ENCODE data around the gene HK1. TPM values are rescaled to one million over a fixed set of nuclear protein-coding genes. Genes with fewer than 3 reads are reported as not detected.
"Not testable (repeated sequence)": the region's sequence is repeated elsewhere in the genome, so short reads cannot be mapped to it uniquely, and the experiment has no call there.

Gene HK1
- polyA plus RNA-seq, 3 donors from 2014 or later, result 48.8 to 96.3 (median 72.2) TPM

DNA sequence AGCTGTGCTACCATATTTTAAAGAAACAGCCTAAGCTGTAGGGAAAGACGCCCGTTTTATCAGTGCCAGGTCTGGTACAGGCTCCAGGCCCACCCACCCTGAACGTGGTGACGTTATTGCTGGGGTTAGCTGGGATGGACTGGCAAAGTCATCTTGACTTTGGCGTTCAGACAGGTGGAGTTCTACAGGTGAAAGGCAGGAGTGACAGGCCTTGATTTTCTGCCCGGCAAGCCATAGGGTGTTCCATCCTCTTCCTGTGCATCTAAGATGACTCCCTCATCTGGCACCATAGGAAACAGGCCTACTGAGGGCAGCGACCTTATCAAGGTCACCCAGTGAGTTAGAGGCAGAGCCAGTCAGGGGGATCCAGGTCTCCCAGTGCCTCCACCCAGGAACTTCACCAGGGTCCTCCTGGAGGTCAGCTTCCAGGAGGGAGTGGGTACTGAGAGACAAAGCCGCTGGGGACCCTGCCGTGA, 41.6 kb downstream of the HK1 start:
- no peaks in the 10 kb centered on the region for H3K36me3 Mint-ChIP-seq
- DNase-seq, result no peak
- peak overlapping the region; percentile 78 to 92 (median 90) for H3K27ac Mint-ChIP-seq
- H3K27me3 Mint-ChIP-seq (ENCODE audit: low read depth in 3 of 3), result peaks cover 4 to 8% (median 6%) of the 10 kb centered on the region in 3 donors
- peak overlapping the region; percentile 91 to 95 (median 94) for H3K4me3 Mint-ChIP-seq
- H3K9me3 Mint-ChIP-seq, result no peaks in the 10 kb centered on the region
- H3K4me1 Mint-ChIP-seq, result peaks cover 44 to 54% of the 10 kb centered on the region in 2 donors

DNA sequence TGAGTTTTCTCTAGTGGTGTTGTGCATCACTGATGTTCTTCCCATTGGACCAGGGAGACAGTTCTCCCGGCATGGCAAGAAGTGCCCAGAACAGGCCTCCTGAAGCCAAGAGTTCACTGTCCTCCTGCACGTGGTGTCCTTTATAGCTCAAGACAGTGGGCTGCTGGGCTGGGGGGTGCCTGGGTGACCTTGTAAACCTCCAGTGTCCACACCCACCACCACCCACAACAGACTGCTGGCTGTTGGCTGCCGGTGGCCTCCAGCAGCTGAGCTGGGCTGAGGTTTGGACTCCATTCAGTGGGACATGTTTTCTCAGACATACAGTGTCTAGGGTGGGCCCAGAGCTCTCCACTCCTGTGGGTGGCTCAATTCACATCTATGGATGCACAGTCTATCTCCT, 42.2 kb downstream of the HK1 start:
- no peak for DNase-seq
- Mint-ChIP-seq H3K9me3 (peaks cover 0 to 1% (median 0%) of the 10 kb centered on the region in 6 donors), H3K4me1 (peaks cover 44 to 55% of the 10 kb centered on the region in 2 donors), H3K4me3 (peak overlapping the region; percentile 91 to 95 (median 94)), H3K27me3 (ENCODE audit: low read depth in 3 of 3) (peaks cover 4 to 8% (median 6%) of the 10 kb centered on the region in 3 donors), H3K36me3 (no peaks in the 10 kb centered on the region), H3K27ac (peak overlapping the region in 5 of 6 donors; percentile 42 to 88 (median 64))

DNA sequence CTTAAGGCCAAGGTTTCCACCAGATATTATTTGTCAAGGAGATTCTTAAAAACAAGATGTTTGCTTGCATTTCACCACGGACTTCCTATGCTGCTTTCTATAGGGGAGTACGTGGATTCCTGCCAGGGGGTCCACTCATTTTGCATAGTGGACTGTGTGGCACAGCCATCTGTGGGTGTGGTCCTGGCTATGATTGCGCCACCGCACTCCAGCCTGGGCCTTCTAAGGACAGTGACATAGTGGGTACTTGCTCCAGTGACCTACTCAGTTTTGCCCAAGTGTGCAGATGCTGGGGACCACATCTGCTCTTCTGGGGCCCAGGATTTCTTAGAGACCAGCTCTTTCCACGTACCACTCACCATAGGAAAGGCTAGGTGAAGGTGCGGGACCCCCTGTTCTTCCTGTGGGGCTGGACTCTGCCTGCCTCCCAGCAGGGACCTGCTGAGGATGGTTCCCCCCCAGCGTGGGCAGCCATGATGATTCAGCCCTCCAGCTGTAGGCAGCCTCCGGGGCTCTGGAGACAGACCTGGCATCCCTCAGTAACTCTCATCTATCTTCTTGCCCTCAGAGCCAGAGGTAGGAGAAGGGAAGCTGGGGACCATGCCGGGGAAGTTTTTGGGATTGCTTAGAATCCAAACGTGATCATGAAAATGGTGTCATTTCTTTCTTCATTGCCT, 42.9 kb downstream of the HK1 start:
- Mint-ChIP-seq H3K4me1 (peaks cover 46 to 58% of the 10 kb centered on the region in 2 donors), H3K4me3 (peak overlapping the region in 4 of 5 donors; percentile 94 to 95 (median 94)), H3K36me3 (no peaks in the 10 kb centered on the region), H3K27me3 (ENCODE audit: low read depth in 3 of 3) (peaks cover 4 to 8% (median 6%) of the 10 kb centered on the region in 3 donors), H3K9me3 (peaks cover 0 to 1% (median 0%) of the 10 kb centered on the region in 6 donors), H3K27ac (peak overlapping the region in 4 of 6 donors; percentile 42 to 88 (median 72))
- DNase-seq, result no peak

DNA sequence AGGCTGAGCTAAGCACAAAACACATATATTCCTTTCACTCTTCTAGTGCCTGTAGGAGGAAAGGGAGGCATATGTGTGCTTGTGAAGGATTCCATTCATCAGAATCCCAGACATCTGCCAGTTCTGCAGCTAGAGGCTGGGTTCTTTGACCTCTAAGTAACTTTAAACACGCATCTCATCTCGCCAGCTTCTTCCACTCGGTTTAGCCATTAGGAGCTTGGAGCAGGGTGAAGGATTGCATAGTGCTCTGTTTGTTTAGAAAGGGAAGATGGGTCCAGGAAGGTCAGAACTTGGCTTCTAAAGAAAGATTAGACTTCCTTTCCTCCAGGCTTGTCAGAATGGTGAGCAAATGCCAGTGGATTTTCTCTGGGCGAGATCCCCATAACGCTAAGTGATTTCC, 43.6 kb downstream of the HK1 start:
- DNase-seq, result no peak
- Mint-ChIP-seq H3K4me3 (peak overlapping the region in 2 of 5 donors; percentile 8 to 25), H3K9me3 (peaks cover 0 to 1% (median 0%) of the 10 kb centered on the region in 6 donors), H3K4me1 (peaks cover 44 to 64% of the 10 kb centered on the region in 2 donors), H3K27me3 (ENCODE audit: low read depth in 3 of 3) (peaks cover 4 to 8% (median 6%) of the 10 kb centered on the region in 3 donors), H3K36me3 (no peaks in the 10 kb centered on the region), H3K27ac (peak overlapping the region in 2 of 6 donors; percentile 24 to 35)

DNA sequence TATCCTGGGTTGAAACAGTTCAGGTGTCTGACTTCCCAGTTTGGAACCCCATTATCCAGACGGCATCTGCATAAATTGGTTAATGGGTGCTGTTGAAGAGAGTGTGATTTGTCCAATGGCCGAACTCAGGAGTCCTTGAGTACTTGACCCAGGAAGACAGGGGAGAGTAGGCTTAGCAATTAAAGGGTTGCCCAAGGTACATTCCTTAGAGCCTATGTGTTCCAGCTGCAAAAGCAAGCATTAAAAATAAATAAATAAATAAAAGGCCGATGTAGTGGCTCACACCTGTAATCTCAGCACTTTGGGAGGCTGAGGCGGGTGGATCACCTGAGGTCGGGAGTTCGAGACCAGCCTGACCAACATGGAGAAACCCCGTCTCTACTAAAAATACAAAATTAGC, 44.0 kb downstream of the HK1 start:
- H3K4me1 Mint-ChIP-seq, result peaks cover 46 to 65% of the 10 kb centered on the region in 2 donors
- not testable (repeated sequence) for H3K27me3 Mint-ChIP-seq (ENCODE audit: low read depth in 3 of 3); DNase-seq; H3K27ac Mint-ChIP-seq; H3K9me3 Mint-ChIP-seq; H3K36me3 Mint-ChIP-seq; H3K4me3 Mint-ChIP-seq

DNA sequence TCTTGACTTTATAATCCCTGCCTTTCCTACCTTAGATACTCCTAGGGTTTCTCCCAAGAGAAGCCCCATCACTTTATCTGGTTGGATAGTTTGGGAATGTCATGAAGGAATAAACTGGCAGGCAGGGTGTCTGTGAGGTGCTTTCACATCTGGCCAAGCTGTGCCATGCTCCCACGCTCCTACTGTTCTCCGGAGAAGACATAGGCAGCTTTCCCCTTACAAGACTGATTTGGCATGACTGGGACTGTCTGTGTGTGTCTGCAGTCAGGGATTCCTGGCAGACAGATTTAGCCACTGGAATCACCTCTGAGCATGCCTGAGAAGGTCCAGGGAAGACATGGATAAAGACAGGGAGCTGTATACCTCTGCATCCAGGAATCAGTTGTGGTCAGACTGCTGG, 45.3 kb downstream of the HK1 start:
- H3K36me3 Mint-ChIP-seq, result no peaks in the 10 kb centered on the region
- peaks cover 52 to 72% of the 10 kb centered on the region in 2 donors for H3K4me1 Mint-ChIP-seq
- no peak overlapping the region for H3K4me3 Mint-ChIP-seq
- DNase-seq, result no peak
- H3K9me3 Mint-ChIP-seq, result peaks cover 0 to 1% (median 0%) of the 10 kb centered on the region in 6 donors
- H3K27ac Mint-ChIP-seq, result peak overlapping the region in 1 of 6 donors; percentile 23
- H3K27me3 Mint-ChIP-seq (ENCODE audit: low read depth in 3 of 3), result peaks cover 4 to 8% (median 4%) of the 10 kb centered on the region in 3 donors

DNA sequence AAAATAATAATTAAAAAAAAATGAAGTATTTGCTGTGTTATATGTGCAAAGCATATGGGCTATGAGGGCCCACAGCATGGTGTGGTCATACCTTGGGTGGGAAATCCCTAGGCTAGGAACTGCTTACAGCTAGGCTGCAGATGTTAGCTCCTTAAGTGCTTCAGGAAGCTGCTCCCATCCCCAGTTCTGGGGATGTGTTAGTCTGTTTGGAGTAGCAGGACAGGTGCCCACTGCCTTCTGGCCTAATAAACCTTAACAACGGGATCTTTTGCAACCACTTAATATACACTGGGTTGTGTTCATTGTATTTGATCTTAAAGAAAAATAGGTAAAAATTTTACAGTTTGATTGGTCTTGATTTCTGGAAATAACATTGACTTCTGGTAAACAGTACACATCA, 46.3 kb downstream of the HK1 start:
- no peak overlapping the region for H3K4me3 Mint-ChIP-seq
- H3K27ac Mint-ChIP-seq, result peak overlapping the region in 2 of 6 donors; percentile 19 to 28

DNA sequence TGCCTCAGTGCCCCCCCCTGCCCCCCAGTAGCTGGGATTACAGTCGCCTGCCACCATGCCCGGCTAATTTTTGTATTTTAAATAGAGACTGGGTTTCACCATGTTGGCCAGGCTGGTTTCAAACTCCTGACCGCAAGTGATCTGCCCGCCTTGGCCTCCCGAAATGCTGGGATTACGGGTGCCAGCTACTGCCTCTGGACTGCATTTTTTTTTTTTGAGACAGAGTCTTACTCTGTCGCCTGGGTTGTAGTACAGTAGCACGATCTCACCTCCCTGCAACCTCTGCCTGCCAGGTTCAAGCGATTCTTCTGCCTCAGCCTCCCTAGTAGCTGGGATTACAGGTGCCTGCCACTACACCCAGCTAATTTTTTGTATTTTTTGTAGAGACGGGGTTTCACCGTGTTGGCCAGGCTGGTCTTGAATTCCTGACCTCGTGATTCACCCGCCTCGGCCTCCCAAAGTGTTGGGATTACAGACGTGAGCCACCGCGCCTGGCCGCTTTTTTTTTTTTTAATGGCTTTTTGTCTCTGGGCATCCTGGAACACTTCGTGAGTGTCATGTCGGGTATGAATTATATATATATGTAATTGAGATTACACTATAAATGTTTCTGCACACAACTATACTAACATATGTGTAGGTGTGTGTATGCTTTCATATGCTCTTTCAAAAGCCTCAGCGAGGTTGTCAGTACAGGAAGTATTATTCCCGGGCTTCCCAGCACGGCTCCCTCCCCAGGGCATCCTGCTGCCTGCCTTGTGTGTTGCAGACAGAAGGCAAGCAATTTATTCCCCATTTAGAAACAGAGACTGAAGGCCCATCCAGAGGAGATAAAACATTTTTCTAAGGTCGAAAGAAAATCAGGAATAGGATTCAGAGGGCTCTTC, 47.6 kb downstream of the HK1 start:
- peaks cover 45 to 67% of the 10 kb centered on the region in 2 donors for H3K4me1 Mint-ChIP-seq
- DNase-seq; H3K9me3 Mint-ChIP-seq; H3K27me3 Mint-ChIP-seq (ENCODE audit: low read depth in 3 of 3); H3K36me3 Mint-ChIP-seq; H3K4me3 Mint-ChIP-seq: not testable (repeated sequence)
- peak overlapping the region in 1 of 6 donors; percentile 30 for H3K27ac Mint-ChIP-seq

More for the DNA sequence above, 46.3 kb downstream of the HK1 start:
- DNase-seq, result no peak
- H3K36me3 Mint-ChIP-seq, result no peaks in the 10 kb centered on the region
- H3K27me3 Mint-ChIP-seq (ENCODE audit: low read depth in 3 of 3), result peaks cover 0 to 2% (median 0%) of the 10 kb centered on the region in 3 donors
- peaks cover 53 to 73% of the 10 kb centered on the region in 2 donors for H3K4me1 Mint-ChIP-seq
- H3K9me3 Mint-ChIP-seq, result peaks cover 0 to 1% (median 0%) of the 10 kb centered on the region in 6 donors

DNA sequence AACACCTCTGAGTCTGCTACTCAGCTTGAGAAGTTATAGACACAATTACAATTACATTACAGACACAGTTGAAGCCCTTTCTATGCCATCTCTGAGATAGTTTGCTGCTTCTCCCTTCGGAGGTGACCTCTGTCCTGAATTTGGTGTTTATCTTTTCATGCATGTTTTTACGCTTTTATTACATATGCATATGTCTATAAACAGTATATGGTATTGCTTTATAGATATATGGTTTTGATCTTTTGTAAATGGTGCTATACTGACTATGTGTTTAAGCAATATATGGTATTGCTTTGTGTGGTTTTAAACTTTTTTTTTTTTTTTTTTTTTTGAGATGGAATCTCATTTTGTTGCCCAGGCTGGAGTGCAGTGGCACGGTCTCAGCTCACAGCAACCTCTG, 48.4 kb downstream of the HK1 start:
- H3K36me3 Mint-ChIP-seq, result peaks cover 0 to 3% (median 0%) of the 10 kb centered on the region in 3 donors
- H3K4me3 Mint-ChIP-seq, result no peak overlapping the region
- no peaks in the 10 kb centered on the region for H3K27me3 Mint-ChIP-seq (ENCODE audit: low read depth in 3 of 3)
- no peak overlapping the region for H3K27ac Mint-ChIP-seq
- peaks cover 39 to 60% of the 10 kb centered on the region in 2 donors for H3K4me1 Mint-ChIP-seq
- peaks cover 0 to 1% (median 0%) of the 10 kb centered on the region in 6 donors for H3K9me3 Mint-ChIP-seq
- no peak for DNase-seq

DNA sequence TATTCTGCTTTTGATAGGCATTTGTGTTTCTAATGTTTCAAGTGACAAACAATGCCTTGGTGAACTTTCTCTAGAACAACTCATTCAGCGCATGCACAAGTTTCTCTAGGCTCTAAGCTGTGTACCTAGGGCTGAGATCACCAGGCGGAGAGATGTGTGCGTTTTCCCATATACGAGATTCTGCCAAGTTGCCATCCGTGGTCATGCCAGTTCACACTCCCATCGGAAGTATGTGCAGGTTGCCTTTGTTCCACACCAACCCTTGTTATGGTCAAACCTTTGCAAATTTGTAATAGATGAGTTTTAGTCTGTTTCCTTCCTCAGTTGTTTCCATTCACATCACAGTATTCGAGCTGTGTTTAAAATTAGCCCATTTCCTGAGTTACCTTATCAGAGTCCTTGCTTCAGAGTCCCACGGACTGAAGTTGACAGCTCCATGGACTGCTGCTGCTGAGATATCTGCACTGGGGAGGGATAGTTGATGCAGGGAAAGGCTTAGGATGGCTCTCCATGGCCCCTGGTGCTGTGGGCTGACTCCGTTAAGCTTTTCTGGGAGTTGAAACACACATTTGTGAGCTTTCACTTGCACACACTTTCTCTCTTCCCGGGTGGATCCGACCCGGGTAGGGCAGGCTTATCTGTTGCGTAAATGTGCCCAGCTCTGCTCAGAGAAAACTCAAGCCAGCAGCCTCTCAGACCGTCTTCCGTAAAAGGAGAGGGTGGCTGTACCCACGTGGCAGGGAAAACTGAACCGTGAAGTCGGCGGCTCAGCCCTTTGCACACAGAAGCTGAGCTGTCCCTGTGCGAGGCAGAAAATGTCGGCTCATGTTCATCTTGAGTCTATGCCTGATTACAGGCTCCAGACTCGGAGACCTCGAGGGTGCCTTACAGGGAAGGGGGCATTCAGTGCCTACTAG, 49.4 kb downstream of the HK1 start:
- DNase-seq, result peak in 2 of 3 donors; percentile 14 to 15
- Mint-ChIP-seq H3K27me3 (ENCODE audit: low read depth in 3 of 3) (no peaks in the 10 kb centered on the region), H3K4me3 (peak overlapping the region; percentile 53 to 72 (median 69)), H3K27ac (peak overlapping the region; percentile 63 to 84 (median 75)), H3K4me1 (peaks cover 36 to 55% of the 10 kb centered on the region in 2 donors), H3K36me3 (peaks cover 0 to 3% (median 0%) of the 10 kb centered on the region in 3 donors), H3K9me3 (peaks cover 0 to 1% (median 0%) of the 10 kb centered on the region in 6 donors)

DNA sequence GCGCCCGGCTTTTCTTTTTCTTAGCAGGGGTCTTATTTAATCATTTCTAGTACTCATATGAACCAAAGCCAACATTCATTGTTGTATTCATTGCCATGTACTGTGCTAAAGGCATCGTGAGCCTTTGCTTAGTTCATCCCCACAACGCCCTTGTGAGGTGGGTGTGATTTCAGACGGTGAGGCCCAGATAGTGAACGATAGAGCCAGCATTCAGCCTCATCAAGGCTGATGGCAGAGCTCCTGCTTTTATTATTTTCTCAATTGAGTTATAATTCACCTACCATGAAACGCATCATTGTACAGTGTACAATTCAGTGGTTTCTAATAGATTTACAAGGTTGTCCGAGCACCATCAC, 50.1 kb downstream of the HK1 start:
- H3K4me1 Mint-ChIP-seq, result peaks cover 40 to 54% of the 10 kb centered on the region in 2 donors
- peak overlapping the region; percentile 63 to 84 (median 74) for H3K27ac Mint-ChIP-seq
- peaks cover 0 to 3% (median 0%) of the 10 kb centered on the region in 3 donors for H3K36me3 Mint-ChIP-seq
- DNase-seq, result no peak
- H3K9me3 Mint-ChIP-seq, result peaks cover 0 to 1% (median 0%) of the 10 kb centered on the region in 6 donors
- peak overlapping the region; percentile 53 to 72 (median 69) for H3K4me3 Mint-ChIP-seq
- H3K27me3 Mint-ChIP-seq (ENCODE audit: low read depth in 3 of 3), result no peaks in the 10 kb centered on the region

DNA sequence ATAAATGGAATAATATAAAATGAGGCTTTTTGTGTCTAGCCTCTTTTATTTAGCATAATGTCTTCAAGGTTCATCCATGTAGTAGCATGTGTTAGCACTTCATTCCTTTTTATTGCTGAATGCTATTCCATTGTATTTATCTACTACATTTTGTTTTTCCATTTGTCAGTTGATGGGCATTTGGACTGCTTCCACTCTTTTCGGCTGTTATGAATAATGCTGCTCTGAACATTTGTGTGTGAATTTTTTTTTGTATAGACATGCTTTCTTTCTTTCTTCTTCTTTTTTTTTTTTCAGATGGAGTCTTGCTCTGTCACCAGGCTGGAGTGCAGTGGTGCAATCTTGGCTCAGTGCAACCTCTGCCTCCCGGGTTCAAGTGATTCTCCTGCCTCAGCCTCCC, 50.6 kb downstream of the HK1 start:
- not testable (repeated sequence) for H3K9me3 Mint-ChIP-seq; DNase-seq; H3K27me3 Mint-ChIP-seq (ENCODE audit: low read depth in 3 of 3); H3K36me3 Mint-ChIP-seq
- peaks cover 39 to 49% of the 10 kb centered on the region in 2 donors for H3K4me1 Mint-ChIP-seq
- H3K4me3 Mint-ChIP-seq, result peak overlapping the region in 4 of 5 donors; percentile 22 to 72 (median 42)
- peak overlapping the region; percentile 17 to 84 (median 68) for H3K27ac Mint-ChIP-seq

DNA sequence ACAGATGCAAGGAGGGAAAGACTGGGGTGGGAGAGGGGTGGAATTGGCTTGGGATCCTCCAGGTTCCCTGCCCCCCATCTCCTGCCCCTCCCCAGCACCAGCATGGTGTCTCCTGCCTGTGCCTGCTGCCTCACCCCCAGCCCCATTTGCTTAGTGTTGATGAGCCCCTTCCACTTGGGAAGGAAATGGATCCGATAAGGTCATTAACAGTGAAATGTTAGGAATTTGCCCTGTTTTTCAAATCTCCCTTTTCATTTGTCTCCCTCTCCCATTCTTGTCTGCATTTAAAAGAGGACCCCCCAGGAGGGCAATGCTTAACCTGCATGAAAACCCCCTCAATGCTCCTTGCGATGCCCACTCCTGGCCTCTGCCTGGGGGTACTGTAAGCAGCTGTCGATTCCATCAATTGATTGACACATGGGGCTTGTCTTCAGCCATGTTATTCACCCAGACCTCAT, 51.5 kb downstream of the HK1 start:
- H3K27me3 Mint-ChIP-seq (ENCODE audit: low read depth in 3 of 3), result no peaks in the 10 kb centered on the region
- peaks cover 0 to 1% (median 0%) of the 10 kb centered on the region in 6 donors for H3K9me3 Mint-ChIP-seq
- H3K4me1 Mint-ChIP-seq, result peaks cover 45 to 50% of the 10 kb centered on the region in 2 donors
- peaks cover 0 to 3% (median 0%) of the 10 kb centered on the region in 3 donors for H3K36me3 Mint-ChIP-seq
- DNase-seq, result no peak
- H3K4me3 Mint-ChIP-seq, result no peak overlapping the region
- peak overlapping the region in 3 of 6 donors; percentile 32 to 48 (median 40) for H3K27ac Mint-ChIP-seq
